T-helper 1 cell treated with Interleukin-12 subunit alpha and Interleukin-12 subunit beta and Interleukin-4 antibody, amounts not matched to agents 30 μg/mL and 1 μg/mL, for 36 hours (primary cell): ENCODE data around the gene GCAT.
A peak's percentile ranks its signal among the peaks of the same experiment; 100 is the strongest.

ENCODE experiments used
- H3K27ac Mint-ChIP-seq: one replicate; pipeline ENCODE4 v1.8.0; 2021; ENCODE audit warnings: mild to moderate bottlenecking, mixed read lengths
- H3K27me3 Mint-ChIP-seq: one replicate; pipeline ENCODE4 v1.8.0; 2021; ENCODE audit warnings: low read depth, mixed read lengths
- H3K36me3 Mint-ChIP-seq: one replicate; pipeline ENCODE4 v1.8.0; 2021; ENCODE audit warnings: low read depth, mixed read lengths
- H3K4me1 Mint-ChIP-seq: one replicate; pipeline ENCODE4 v1.8.0; 2021; ENCODE audit warnings: low read depth, mixed read lengths
- H3K4me3 Mint-ChIP-seq: one replicate; pipeline ENCODE4 v1.8.0; 2021; ENCODE audit warnings: mild to moderate bottlenecking, moderate library complexity, mixed read lengths
- H3K9me3 Mint-ChIP-seq: one replicate; pipeline ENCODE4 v1.8.0; 2021; ENCODE audit warnings: mixed read lengths

Gene GCAT

DNA sequence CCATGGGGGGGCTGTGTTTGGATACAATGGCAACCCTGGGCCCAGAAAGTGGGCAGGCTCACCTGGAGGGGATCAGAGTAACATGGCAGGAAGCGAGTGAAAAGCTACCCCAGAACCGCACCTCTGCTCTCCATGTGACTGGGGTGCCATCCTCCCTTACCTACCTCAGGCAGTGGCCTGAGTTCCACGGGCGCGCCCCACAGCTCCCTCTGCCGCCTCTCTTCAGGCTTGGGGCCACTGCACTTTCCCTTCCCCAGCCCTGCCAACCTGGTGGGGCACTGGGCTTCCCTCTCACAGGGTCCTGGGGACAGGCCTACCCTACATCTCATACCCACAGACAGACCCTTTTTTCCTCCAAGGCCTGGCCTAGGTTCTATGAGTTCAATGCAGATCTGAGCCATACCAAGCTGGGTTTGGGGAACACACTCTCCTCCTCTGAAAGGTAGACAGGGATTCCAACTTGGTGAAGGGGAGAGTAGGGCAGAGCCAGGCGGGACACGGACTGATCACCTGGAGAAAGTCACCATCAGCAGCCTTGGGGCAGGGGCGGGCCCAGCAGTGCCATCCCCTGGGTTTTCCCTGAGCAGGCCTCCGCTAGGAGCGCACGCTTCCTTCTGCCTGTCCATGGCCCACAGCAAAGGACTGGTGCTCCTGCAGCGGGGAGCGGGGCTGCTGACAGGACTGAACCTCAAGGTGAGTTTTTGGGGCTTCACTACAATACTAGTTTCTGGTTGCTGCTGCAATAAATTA, 22.5 kb downstream of the GCAT start:
- Mint-ChIP-seq H3K4me3 (no peak overlapping the region), H3K27ac (no peak overlapping the region), H3K27me3 (no peaks in the 10 kb centered on the region), H3K9me3 (no peaks in the 10 kb centered on the region), H3K36me3 (peaks cover 9% of the 10 kb centered on the region), H3K4me1 (no peaks in the 10 kb centered on the region)

DNA sequence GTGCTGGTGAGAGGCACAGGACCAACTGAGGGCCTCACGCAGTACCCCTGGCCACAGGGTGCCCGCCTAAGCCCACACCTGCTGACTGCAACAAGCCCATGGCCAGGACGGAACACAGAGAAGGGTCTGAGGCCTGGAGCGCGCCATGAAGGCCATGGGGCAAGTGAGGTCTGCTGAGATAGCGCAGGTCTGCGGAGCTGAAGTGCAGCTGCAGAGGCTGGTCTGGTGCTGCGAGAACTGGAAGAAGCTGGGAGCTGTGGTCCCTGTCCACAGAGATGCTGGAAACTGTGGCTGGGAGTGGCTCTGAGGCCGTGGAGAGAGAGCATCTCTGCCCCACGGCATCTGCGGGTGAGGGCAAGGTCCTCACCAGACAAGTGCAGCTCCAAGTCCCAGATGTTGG, 23.7 kb downstream of the GCAT start:
- Mint-ChIP-seq H3K36me3 (peaks cover 9% of the 10 kb centered on the region), H3K27ac (no peak overlapping the region), H3K4me3 (no peak overlapping the region), H3K9me3 (no peaks in the 10 kb centered on the region), H3K27me3 (no peaks in the 10 kb centered on the region), H3K4me1 (no peaks in the 10 kb centered on the region)

DNA sequence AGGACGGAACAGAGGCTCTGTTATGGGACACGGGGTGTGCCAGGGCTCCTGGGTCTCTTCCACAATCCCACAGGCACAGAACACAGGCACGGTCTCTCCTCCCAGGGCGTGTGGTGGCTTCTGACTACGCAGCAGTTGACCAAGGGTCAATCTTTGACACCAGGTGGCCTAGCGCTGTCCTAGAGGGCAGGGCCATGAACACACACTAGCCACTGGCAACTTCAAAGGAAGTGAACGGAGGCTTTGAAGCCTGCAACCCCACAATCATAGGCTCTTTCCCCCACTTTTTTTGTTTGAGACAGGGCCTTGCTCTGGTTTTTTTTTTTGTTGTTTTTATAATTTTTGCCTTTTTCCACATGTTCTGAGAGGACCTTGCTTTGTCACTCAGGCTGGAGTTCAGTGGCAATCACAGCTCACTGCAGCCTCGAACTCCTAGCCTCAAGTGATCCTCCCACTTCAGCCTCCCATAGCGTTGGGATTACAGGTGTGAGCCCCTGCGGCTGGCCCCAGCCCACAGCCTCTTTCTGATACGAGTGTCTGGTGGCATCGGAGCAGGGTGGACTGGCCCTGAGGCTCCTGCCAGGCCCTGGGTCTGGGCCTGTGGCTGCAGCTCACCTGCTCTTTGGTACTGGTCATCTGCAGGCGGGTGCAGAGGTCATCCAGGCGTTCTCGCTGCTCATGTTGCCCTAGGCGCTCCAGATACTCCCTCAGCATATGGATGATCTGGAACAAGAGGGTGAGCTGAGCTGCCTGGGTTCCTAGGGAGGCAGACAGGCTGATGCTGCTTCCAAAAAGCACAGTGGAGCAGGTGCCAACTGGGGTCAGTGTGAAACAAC, 24.5 kb downstream of the GCAT start:
- no peak overlapping the region for H3K27ac Mint-ChIP-seq
- no peaks in the 10 kb centered on the region for H3K27me3 Mint-ChIP-seq
- no peaks in the 10 kb centered on the region for H3K4me1 Mint-ChIP-seq
- H3K36me3 Mint-ChIP-seq: peaks cover 9% of the 10 kb centered on the region
- no peaks in the 10 kb centered on the region for H3K9me3 Mint-ChIP-seq
- no peak overlapping the region for H3K4me3 Mint-ChIP-seq

DNA sequence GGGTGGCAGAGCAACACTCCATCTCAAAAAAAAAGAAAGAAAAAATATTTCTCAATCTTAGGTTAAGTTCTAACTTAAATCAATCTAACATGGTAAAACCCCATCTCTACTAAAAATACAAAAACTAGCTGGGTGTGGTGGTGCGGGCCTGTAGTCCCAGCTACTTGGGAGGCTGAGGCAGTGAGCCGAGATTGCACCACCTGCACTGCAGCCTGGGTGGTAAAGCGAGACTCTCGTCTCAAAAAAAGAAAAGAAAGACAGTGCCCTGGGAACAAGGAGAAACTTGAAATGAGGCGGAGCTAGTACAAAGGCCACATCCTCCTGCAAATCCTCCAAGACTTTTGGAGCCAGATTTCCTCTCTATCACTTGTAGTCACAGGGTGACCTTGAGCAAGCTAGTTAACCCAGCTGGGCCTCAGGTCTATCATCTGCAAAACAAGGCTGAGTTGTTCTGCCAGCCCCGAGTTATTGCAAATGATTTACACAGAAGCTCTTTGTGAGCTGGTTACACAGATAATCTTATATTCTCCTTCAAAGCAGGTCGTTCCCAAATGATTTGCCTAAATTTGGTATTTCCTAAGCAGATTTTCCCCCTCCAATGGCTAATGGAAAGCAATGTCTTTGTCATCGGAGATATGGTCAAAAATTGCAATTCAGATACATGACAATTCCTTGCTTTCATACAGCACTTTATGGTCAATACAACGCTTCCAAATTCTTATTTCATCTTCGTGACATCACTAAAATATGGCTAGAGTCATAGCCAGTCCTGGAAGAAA, 34.5 kb downstream of the GCAT start:
- Mint-ChIP-seq H3K4me3 (peak overlapping the region; percentile 70), H3K4me1 (peaks cover 10% of the 10 kb centered on the region), H3K27me3 (no peaks in the 10 kb centered on the region), H3K9me3 (no peaks in the 10 kb centered on the region), H3K36me3 (peaks cover 6% of the 10 kb centered on the region), H3K27ac (peak overlapping the region; percentile 68)

DNA sequence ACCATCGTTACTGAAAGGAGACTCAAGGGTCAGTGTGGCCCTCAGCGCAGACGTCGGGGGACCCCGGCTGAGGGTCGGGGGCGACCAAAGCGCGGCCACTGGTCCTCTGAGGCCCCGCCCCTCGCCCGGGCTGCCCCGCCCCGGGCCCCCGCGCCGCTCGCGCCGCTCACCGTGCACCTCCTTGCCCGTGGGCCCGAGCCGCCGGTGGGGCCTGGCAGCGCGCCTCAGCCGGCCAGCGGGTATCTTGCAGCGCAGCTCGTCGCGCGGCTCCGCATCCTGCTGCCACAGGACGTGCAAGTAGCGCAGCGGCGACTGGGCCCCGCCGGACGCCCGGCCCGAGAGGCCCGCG, 36.0 kb downstream of the GCAT start:
- H3K27me3 Mint-ChIP-seq: no peaks in the 10 kb centered on the region
- H3K4me1 Mint-ChIP-seq: peaks cover 21% of the 10 kb centered on the region
- H3K36me3 Mint-ChIP-seq: peaks cover 5% of the 10 kb centered on the region

DNA sequence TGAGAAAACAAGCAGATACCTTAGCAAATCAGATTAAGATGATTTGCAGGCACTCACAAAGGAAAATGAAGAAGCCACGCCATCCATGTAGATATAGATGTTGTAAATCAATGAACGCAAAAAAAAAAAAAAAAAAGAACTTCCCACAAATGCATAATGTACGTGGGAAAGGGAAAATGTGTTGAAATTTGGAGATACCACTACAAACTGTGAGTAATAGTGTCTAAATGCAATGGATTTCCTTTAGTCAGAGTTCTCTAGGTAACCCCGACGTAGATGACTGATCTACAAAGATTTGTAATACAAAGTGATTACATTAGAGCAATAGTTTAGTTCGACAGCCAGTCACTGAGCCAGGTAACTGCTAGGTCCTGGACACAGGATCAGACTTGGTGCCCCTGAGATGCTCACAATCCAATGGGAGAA, 37.2 kb downstream of the GCAT start:
- Mint-ChIP-seq H3K4me1 (peaks cover 24% of the 10 kb centered on the region), H3K27me3 (no peaks in the 10 kb centered on the region), H3K9me3 (no peaks in the 10 kb centered on the region), H3K27ac (peak overlapping the region; percentile 77), H3K36me3 (peaks cover 9% of the 10 kb centered on the region), H3K4me3 (peak overlapping the region; percentile 79)

More for the DNA sequence above, 36.0 kb downstream of the GCAT start:
- Mint-ChIP-seq H3K9me3 (no peaks in the 10 kb centered on the region), H3K4me3 (peak overlapping the region; percentile 86), H3K27ac (peak overlapping the region; percentile 88)

DNA sequence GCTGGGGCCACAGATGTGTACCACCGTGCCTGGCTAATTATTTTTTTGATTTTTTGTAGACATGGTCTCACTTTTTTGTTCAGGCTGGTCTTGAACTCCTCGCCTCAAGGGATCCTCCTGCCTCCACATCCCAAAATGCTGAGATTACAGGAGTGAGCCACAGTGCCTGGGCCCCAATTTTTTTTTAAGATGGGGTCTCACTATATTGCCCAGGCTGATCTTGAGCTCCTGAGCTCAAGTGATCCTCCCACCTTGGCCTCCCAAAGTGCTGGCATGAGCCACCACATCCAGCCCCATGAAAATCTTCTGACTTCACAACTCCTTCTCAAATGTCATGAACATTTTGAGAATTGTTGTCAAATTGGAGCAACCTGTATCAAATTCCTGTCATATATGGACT, 38.7 kb downstream of the GCAT start:
- H3K27me3 Mint-ChIP-seq: no peaks in the 10 kb centered on the region
- peaks cover 35% of the 10 kb centered on the region for H3K4me1 Mint-ChIP-seq
- peak overlapping the region; percentile 25 for H3K4me3 Mint-ChIP-seq
- H3K9me3 Mint-ChIP-seq: no peaks in the 10 kb centered on the region
- H3K36me3 Mint-ChIP-seq: peaks cover 17% of the 10 kb centered on the region
- no peak overlapping the region for H3K27ac Mint-ChIP-seq

DNA sequence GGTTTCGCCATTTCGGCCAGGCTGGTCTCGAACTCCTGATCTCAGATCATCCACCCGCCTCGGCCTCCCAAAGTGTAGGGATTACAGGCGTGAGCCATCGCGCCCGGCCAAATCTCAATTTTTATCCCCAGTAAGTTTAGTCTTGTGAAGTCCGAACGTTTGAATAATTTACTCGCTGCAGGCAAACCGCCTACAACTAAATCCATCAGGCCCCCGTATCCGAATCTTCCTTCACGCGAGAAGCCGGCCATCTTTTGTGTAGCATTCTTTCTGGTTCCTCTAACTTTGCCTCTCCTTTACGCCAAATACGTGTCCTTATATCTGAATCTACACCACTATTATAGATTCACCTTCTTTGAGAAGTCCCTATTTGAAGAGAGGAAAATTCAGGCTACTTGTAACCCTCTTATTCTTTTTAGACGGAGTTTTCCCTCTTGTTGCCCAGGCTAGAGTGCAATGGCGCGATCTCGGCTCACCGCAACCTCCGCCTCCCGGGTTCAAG, 40.9 kb downstream of the GCAT start:
- Mint-ChIP-seq H3K4me1 (peaks cover 31% of the 10 kb centered on the region), H3K27ac (peak overlapping the region; percentile 98), H3K36me3 (peaks cover 26% of the 10 kb centered on the region), H3K4me3 (peak overlapping the region; percentile 87), H3K27me3 (no peaks in the 10 kb centered on the region), H3K9me3 (no peaks in the 10 kb centered on the region)

DNA sequence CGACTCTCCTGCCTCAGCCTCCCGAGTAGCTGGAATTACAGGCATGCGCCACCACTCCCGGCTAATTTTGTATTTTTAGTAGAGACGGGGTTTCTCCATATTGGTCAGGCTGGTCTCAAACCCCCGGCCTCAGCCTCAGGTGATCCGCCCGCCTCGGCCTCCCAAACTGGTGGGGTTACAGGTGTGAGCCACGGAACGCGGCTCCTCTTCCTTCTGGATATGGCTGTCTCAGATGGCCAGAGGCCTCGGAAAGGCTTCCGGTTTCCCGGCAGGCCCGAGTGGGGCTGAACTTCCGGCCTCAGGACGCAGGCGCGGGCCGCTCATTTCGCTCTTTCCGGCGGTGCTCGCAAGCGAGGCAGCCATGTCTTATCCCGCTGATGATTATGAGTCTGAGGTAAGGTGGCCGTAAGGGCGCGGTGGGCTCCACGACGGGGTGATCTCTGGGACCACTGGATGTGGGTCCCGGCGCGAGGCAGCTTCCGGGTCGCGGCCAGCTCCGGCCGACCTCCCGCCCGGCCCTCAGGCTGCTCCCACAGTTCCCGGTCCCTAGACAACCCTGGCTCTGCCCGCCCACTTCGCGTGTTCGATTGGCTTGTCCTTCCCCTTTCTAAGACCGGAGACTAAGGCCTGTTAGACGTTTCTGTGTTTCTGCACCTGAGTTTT, 41.5 kb downstream of the GCAT start, which contains the start of gene EIF3L:
TSS of gene EIF3L (plus strand) at position 331 of the 663 bp plus-strand sequence. CDS start at position 362, 31 bp downstream.
- no peaks in the 10 kb centered on the region for H3K9me3 Mint-ChIP-seq
- peak within 1 kb of the TSS; percentile 98 for H3K27ac Mint-ChIP-seq
- peaks cover 30% of the 10 kb centered on the region for H3K36me3 Mint-ChIP-seq
- H3K4me3 Mint-ChIP-seq: peak within 1 kb of the TSS; percentile 87
- peaks cover 31% of the 10 kb centered on the region for H3K4me1 Mint-ChIP-seq
- no peaks in the 10 kb centered on the region for H3K27me3 Mint-ChIP-seq

DNA sequence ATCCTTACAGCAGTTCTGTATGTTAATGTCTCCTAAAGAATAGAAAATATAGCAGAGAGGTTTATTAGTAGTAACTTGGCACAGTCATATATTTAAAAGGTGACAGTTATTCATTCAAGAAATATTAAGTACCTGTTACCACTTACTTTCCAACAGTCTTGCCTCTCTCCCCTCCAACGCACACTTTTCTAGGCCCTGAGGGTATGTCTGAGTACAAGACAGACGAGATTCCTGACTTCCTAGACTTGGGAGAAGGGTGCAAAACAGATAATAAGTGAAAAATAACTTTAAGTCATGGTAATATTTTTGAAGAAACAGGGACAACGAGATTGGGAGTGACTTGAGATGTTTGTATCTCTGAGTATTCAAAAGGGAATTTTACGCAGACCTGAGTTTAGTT, 43.1 kb downstream of the GCAT start:
- peaks cover 37% of the 10 kb centered on the region for H3K4me1 Mint-ChIP-seq
- H3K9me3 Mint-ChIP-seq: no peaks in the 10 kb centered on the region
- peak overlapping the region; percentile 22 for H3K4me3 Mint-ChIP-seq
- H3K27me3 Mint-ChIP-seq: no peaks in the 10 kb centered on the region
- peaks cover 36% of the 10 kb centered on the region for H3K36me3 Mint-ChIP-seq
- H3K27ac Mint-ChIP-seq: peak overlapping the region; percentile 9

DNA sequence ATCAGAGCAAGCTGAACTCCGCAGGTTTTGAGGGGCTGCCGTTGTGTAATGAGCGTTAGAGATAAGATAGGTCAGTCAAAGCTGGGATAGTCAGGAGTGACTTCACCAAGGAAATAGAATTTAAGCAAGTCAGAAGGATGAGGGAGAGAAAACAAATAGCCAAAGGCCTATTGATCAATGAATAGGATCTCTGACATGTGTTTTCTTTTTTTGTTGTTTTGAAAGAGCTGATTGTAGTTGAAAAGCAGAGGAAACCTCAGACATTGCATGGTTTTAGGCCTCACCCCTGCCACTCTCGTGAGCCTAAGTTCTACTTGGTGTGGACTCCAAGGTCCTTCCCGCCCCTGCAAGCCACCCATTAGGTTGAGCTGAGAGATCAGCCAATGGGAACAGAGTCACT, 44.7 kb downstream of the GCAT start:
- H3K4me3 Mint-ChIP-seq: no peak overlapping the region
- H3K36me3 Mint-ChIP-seq: peaks cover 40% of the 10 kb centered on the region
- no peaks in the 10 kb centered on the region for H3K27me3 Mint-ChIP-seq
- H3K4me1 Mint-ChIP-seq: peaks cover 35% of the 10 kb centered on the region
- no peaks in the 10 kb centered on the region for H3K9me3 Mint-ChIP-seq
- no peak overlapping the region for H3K27ac Mint-ChIP-seq

DNA sequence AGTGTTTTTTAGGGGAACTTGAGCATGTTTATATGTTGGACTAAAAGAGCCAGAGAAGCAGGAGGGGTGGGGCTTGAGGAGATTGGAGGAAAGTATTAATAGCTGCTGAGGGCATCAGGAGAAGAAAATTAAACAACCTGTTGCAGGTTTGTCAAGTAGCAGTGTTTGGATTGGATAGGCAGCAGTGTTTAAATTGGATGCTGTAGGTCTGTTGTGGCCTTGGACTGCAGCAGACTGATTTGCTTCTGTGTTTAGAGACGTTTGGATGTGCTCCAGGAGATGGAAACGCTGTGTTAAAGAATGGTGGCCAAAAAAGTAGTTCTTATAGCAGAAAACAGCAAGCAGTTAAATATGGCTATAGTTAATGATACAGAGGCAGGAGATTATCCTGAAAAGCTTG, 47.2 kb downstream of the GCAT start:
- H3K9me3 Mint-ChIP-seq: no peaks in the 10 kb centered on the region
- no peak overlapping the region for H3K4me3 Mint-ChIP-seq
- peaks cover 23% of the 10 kb centered on the region for H3K4me1 Mint-ChIP-seq
- no peaks in the 10 kb centered on the region for H3K27me3 Mint-ChIP-seq
- peaks cover 39% of the 10 kb centered on the region for H3K36me3 Mint-ChIP-seq
- no peak overlapping the region for H3K27ac Mint-ChIP-seq

DNA sequence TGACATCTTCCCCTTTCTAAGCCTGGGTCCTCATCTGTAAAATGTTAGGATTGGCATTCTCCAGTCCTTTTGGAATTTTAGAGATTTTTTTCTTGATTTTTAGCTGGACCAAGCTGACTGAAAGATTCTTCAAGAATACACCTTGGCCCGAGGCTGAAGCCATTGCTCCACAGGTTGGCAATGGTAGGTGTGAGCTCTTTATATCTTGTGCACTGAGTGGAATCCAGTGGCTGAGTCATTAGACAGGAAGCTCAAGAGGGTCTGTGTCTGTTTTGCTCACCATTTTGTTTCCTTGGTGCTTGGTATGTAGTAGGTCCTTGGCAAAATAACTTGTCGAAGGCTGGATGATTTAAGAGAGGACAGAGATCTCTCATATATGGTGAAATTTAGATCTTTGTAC, 47.7 kb downstream of the GCAT start:
- Mint-ChIP-seq H3K27me3 (no peaks in the 10 kb centered on the region), H3K9me3 (no peaks in the 10 kb centered on the region), H3K27ac (no peak overlapping the region), H3K36me3 (peaks cover 41% of the 10 kb centered on the region), H3K4me1 (peaks cover 21% of the 10 kb centered on the region), H3K4me3 (no peak overlapping the region)
